Activated CD8-positive, alpha-beta memory T cell treated with anti-CD3 and anti-CD28 coated beads for 24 hours (primary cell): ENCODE measurements around the gene SH2B2.
"Not testable (repeated sequence)": the region's sequence is repeated elsewhere in the genome, so short reads cannot be mapped to it uniquely, and the experiment has no call there.

Experiments
- DNase-seq: peaks from one replicate; pipeline ENCODE4 v3.0.0-alpha.2; 2020

SH2B2 gene

DNA sequence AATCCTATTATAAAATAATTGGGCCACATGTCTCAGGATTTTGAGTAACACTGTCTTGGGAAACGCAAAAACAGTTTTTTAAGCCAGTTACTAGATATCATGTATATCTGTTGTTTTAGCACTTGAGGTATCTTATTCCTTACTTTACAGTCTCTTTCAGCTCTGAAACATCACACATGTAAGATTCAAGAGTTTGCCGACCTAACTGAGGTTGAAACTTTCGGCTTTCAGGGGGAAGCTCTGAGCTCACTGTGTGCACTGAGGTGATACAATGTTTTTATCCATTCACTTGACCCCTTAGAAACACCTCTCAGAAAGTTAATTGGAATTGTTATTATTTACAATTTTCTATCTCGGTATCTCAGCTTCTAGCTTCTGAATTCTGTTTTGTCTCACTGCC is 50.8 kb downstream of the SH2B2 start:
- not testable (repeated sequence) for DNase-seq

DNA sequence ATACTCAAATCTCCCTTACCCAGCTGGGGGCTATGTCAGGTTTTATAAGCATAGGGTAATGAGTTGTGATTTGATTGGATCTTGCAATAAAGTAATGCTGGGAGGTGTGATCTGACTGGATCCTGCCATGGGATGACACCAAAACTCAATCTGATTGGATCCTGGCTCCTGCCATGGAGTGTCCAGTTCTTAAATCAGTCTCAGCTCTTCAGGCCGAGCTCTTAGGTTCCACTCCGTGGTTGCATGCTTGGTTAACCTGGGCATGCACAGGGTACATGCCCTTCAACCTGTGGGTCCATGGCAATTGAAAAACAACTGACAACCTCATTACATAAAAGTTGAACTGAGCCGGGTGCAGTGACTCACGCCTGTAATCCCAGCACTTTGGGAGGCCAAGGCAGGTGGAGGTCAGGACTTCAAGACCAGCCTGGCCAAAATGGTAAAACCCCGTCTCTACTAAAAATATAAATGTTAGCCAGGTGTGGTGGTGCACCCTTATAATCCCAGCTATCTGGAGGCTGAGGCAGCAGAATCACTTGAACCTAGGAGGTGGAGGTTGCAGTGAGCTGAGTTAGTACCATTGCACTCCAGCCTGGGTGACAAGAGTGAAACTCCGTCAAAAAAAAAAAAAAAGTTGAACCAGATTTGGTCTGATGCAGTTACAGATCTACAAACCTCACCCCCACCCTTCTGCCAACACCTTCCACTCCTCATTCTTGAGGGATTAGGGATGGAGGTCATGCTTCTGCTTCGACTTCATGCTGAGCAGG is 54.1 kb downstream of the SH2B2 start:
- not testable (repeated sequence) for DNase-seq

DNA sequence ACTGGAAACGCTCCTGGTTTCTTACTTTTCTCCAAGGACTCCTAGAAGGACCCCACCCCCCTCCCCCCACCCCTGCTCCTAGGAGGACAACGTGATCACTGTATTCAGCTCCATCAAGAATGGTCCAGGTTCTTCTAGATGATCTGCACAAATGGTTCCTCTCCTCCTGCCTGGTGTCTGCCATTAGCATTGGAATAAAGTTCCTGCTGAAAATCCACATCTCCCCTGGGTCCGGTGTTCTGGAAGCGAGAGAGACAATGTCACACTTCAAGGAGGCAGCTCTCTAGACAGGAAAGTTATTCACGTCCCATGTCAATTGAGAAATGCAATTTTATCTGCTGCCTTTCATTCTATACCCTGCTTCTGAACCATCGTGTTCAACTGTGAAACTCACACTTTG is 60.3 kb downstream of the SH2B2 start:
- DNase-seq = not testable (repeated sequence)

DNA sequence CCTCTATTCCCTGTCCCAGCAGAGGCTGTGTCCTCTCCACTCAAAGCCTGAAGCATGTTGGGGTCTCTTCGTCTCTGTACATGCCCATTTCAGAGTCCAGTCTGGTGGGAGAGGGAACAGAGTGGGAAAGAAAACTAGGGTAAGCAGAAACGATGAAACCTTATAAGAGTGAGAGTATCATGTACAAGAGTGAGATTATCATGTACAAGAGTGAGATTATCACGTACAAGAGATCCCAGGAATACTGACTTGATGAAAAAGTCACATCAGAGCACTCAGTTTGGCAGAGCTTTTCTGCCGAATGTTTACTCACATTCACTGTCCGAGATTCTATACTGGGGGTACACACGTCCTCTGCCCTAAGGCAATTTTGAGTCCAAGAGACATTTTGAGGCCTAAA is 69.7 kb downstream of the SH2B2 start, which contains the start of gene SPDYE6:
Gene SPDYE6, minus strand, starts transcription at position 101 of the 400 bp plus-strand sequence. CDS start 421 bp downstream, outside the sequence.
- DNase-seq = not testable (repeated sequence)

DNA sequence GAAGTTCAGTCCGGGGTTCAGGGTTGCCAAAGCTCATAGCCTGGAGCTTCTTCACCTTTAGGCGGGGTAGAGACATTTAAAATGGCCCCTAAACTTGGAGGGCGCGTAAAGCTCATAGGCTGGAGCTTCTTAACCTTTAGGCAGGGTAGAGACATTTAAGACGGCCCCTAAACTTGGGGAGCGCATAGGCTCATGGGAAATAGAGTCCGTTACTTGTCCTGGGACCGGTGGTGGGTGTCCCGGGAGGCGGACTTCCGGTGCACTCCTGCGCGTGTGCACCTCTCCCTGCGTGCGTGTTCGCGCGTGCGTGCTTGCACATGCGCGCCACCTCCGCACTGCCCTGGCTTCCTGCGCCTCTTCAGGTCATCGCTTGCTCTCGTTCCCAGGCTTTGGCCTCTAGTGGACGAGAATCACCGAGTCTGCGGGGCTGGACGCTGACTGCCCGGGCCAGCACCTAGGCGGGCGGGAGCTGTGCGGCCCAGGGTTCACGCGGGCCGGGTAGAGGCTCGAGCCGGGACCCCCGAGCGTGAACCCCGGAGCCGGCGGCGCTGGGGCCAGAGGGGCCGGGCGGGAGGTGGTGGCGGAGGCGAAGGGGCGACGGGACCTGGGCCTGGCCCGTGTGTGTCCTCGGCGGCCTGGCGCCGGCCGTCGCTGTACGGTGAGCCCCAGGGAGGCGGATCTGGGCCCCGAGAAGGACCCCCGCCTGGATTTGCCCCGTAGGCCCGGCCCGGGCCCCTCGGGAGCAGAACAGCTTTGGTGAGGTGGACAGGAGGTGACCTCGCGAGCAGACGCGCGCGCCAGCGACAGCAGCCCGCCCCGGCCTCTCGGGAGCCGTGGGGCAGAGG is 77.1 kb downstream of the SH2B2 start:
- DNase-seq = peak; percentile 91

DNA sequence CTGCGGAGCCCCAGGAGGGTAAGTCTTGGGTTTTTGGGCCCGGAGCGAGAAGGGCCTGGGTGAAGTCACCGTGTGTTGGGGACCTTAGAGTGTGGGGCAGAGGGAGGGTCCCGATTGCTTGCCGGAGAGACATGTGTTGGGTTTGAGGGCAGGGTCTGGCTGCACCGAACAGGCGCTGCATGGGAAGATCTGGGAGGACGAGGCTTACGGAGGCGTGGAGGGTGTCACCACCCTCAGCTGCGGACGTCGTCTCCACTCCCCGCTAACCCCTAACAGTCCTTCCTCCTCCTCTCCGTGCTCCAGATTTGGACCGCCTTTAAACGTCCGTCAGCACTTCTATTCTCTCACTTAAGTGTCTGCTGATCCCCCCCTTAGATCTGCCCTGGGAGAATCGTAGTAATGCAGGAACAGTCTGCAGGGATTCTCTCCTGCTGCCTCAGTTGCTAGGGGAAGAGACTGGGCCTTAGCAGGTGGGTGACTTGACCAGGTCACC is 77.8 kb downstream of the SH2B2 start:
- DNase-seq = not testable (repeated sequence)

DNA sequence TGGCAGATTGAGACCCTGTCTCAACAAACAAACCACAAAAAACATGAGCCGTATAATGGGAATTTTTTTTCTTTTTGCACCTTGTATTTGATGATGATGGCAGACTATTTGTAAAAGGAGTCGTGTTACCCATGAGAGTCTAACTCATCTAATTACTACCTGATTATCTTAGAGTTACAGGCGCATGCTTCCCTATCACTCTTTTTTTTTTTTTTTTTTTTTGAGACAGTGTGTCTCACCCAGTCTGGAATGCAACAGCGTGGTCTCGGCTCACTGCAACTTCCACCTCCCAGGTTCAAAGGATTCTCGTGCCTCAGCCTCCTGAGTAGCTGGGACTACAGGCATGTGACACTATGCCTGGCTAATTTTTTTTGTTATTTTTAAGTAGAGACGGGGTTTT is 78.7 kb downstream of the SH2B2 start:
- not testable (repeated sequence) for DNase-seq

DNA sequence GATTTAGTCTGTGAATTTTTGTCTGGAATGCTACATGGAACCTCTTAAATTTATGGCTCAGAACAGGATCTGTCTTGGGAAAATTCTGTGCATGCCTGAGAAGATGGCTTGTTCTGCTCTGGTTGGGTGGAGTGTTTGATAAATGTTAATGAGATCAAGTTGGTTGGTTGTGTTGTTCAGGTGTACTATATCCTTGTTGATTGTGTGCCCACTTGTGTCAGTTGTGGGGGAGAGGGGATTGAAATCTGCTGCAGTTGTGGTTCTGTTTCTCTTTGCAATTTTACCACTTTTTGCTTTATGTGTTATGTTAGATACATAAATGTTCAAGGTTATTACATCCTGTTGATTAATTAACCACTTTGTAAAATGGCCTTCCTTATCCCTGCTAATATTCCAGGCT is 83.4 kb downstream of the SH2B2 start:
- not testable (repeated sequence) for DNase-seq
